ENCODE measurements around the gene F12. TPM values are rescaled to one million over a fixed set of nuclear protein-coding genes. Genes with fewer than 3 reads are reported as not detected.
"Not testable (repeated sequence)": the region's sequence is repeated elsewhere in the genome, so short reads cannot be mapped to it uniquely, and the experiment has no call there.

F12 gene
- total RNA-seq, 1 donor from 2014 or later: 2.2 TPM

DNA sequence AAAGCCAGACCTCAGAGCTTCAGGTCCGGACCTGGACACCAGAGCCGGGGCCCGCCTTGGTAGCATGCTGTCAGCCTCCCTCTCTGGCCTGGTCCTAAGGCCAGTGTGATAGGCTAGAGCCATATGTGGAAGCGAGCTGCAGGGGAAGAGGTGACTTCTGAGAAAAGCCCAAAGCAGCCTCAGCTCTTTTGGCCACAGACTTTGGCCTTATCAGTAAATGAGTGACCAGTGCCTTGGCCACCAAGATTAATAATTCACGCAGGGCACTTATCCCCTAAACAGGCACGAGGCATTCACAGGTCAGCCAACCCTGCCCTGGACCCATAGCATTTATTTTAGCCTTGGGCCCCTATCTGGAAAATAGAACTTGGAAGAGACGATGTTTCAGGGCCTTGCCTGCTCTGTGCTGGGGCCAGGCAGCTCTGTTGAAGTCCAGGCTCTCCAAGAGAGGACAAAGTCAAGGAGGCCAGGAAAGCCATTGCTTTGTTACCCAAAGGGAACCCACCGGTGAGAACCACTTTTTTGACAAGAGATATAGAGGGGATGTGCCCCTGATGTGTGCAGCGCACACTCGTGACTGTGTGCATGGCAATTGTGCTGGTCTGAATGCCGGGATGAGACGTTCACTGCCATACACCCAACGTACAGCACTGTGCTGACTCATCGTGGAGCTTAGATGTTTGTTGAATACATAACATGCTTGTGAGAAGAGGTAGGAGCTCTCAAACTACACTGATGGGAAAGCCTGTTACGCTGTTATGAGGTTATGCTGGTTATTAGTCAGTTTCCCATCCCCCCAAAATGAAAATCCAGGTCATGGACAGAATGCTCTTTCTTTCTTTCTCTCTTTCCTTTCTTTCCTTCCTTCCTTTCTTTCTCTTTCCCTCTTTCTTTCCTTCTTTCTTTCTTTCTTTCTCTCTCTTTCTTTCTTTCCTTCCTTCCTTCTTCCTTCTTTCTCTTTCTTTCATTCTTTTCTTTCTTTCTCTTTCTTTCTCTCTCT is 30.2 kb downstream of the F12 start:
- no peaks in the 10 kb centered on the region for H3K36me3 Mint-ChIP-seq (ENCODE audit: low read depth)
- DNase-seq (ENCODE audit: low spot score): no peak

DNA sequence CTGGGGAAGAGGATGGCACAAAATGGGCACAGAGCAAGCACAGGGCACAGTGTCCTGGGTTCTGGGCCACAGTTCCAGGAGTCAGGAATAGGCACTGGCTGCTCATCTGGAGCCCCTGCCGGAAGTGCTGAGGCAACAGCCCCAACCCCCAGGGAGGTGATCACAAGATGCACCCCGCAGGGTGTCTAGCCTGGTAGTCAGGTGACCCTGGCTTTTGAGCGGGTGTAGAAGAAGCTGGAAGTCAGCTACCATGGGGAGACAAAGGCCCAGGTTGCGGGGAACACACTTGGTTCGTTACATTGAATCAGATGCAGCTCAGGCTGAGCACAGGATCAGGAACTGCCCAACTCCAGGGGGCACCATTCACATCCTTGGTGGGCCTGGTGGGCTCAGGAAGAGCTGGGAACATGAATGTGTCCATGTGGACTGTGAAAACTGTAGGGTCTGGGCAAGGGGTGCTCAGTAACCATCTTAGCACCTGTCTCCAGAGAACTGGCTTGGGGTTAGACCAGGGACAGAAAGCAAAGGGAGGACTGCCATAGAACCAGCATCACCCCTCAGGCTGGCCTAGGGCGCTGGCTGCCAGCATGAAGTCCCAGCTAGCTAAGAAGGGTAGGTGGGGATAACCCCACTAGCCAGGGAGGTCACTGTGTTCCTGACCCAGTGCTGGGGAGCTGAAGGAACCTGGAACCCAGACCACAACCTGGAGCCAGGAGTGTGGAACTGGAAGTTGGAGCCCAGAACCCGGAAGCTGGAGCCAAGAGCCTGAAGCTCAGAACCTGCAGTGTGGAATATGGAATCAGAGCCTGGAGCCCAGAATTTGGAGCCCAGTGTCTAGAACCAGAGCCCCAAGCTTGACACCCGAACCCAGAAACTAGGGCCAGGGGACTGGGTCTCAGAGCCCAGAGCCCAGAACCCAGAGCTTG is 31.2 kb downstream of the F12 start:
- Mint-ChIP-seq H3K27ac (no peak overlapping the region), H3K4me3 (no peak overlapping the region), H3K9me3 (no peaks in the 10 kb centered on the region), H3K27me3 (ENCODE audit: insufficient read depth) (peaks cover 4% of the 10 kb centered on the region), H3K4me1 (ENCODE audit: low read depth) (peaks cover 31% of the 10 kb centered on the region), H3K36me3 (ENCODE audit: low read depth) (peaks cover 4% of the 10 kb centered on the region)
- no peak for DNase-seq (ENCODE audit: low spot score)
- intact Hi-C loops (cut with micrococcal nuclease): no loop called here

More for the DNA sequence above, 30.2 kb downstream of the F12 start:
- intact Hi-C loops (cut with micrococcal nuclease): loop anchor here (1.0 kb wide), 1 partner anchor 15 kb away; no protein-coding TSS in a partner anchor
- peaks cover 24% of the 10 kb centered on the region for H3K4me1 Mint-ChIP-seq (ENCODE audit: low read depth)
- H3K4me3 Mint-ChIP-seq: no peak overlapping the region
- no peaks in the 10 kb centered on the region for H3K9me3 Mint-ChIP-seq
- H3K27me3 Mint-ChIP-seq (ENCODE audit: insufficient read depth): peaks cover 8% of the 10 kb centered on the region
- H3K27ac Mint-ChIP-seq: peak overlapping the region; percentile 69

GRCh38 chr5:177376107-177376506 is 33.3 kb downstream of the F12 start:
- H3K9me3 Mint-ChIP-seq: no peaks in the 10 kb centered on the region
- peaks cover 5% of the 10 kb centered on the region for H3K36me3 Mint-ChIP-seq (ENCODE audit: low read depth)
- peaks cover 46% of the 10 kb centered on the region for H3K4me1 Mint-ChIP-seq (ENCODE audit: low read depth)
- no peak for DNase-seq (ENCODE audit: low spot score)
- no peaks in the 10 kb centered on the region for H3K27me3 Mint-ChIP-seq (ENCODE audit: insufficient read depth)
- no peak overlapping the region for H3K4me3 Mint-ChIP-seq
- intact Hi-C loops (cut with micrococcal nuclease): no loop called here
- H3K27ac Mint-ChIP-seq: peak overlapping the region; percentile 18

DNA sequence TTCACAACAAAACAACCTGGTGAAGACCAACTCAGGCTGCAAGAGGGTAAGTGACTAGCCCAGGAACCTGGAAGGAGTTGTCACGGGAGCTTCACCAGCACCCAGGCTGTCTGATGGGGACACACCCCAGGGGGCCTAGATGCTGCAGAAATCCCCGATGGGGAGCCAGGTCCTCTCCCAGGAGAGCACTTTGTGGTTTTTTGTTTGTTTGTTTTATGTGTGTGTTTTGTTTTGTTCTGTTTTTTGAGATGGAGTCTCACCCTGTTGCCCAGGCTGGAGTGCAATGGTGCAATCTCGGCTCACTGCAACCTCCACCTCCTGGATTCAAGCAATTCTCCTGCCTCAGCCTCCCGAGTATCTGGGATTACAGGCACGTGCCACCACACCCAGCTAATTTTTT is 33.8 kb downstream of the F12 start:
- peaks cover 46% of the 10 kb centered on the region for H3K4me1 Mint-ChIP-seq (ENCODE audit: low read depth)
- H3K27ac Mint-ChIP-seq; H3K4me3 Mint-ChIP-seq; H3K27me3 Mint-ChIP-seq (ENCODE audit: insufficient read depth); intact Hi-C loops (cut with micrococcal nuclease); H3K9me3 Mint-ChIP-seq; DNase-seq (ENCODE audit: low spot score); H3K36me3 Mint-ChIP-seq (ENCODE audit: low read depth): not testable (repeated sequence)

DNA sequence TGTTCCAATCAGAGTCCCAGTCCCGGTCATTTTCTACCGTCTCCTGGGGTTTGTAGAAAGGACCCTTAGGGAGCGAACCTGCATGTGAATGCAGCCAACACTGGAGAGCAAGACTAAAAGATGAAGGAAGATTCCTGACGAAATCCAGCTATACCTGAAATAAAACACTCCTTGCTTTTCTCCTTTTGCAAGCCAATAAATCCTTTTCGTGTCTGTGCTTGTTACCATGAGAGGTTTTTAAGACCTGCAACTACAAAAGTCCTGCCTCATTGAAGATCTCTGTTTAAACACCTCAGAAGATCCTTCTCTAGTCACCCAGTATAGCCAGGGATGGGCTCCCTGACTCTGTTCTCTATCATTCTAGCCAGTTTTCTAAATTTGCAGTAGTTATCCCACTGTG is 35.2 kb downstream of the F12 start:
- Mint-ChIP-seq H3K4me1 (ENCODE audit: low read depth) (peaks cover 44% of the 10 kb centered on the region), H3K27ac (peak overlapping the region; percentile 20), H3K36me3 (ENCODE audit: low read depth) (peaks cover 8% of the 10 kb centered on the region), H3K4me3 (no peak overlapping the region), H3K9me3 (no peaks in the 10 kb centered on the region), H3K27me3 (ENCODE audit: insufficient read depth) (no peaks in the 10 kb centered on the region)
- no peak for DNase-seq (ENCODE audit: low spot score)
- intact Hi-C loops (cut with micrococcal nuclease): no loop called here

DNA sequence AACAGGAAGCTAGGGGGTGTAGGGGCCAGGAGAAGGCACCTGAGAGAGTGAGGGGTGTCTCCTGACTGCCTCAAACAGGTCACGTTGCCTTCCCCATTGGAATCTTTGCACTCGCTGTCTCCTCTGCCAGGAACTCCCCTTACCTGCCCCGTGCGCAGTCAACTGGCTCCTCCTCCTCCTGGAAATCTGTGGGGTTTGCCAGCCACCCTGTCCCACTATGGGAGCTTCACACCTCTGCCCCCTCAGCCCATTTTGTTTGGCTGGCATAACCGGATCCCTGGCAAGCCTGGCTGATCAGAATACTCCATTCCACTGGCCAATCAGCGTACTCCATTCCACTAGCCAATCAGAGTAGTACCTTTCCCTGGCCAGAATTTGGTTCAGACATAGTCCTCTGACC is 35.6 kb downstream of the F12 start:
- no peak overlapping the region for H3K4me3 Mint-ChIP-seq
- peaks cover 12% of the 10 kb centered on the region for H3K36me3 Mint-ChIP-seq (ENCODE audit: low read depth)
- peaks cover 45% of the 10 kb centered on the region for H3K4me1 Mint-ChIP-seq (ENCODE audit: low read depth)
- no peaks in the 10 kb centered on the region for H3K27me3 Mint-ChIP-seq (ENCODE audit: insufficient read depth)
- DNase-seq (ENCODE audit: low spot score): no peak
- no peaks in the 10 kb centered on the region for H3K9me3 Mint-ChIP-seq
- H3K27ac Mint-ChIP-seq: peak overlapping the region; percentile 20
- intact Hi-C loops (cut with micrococcal nuclease): no loop called here

DNA sequence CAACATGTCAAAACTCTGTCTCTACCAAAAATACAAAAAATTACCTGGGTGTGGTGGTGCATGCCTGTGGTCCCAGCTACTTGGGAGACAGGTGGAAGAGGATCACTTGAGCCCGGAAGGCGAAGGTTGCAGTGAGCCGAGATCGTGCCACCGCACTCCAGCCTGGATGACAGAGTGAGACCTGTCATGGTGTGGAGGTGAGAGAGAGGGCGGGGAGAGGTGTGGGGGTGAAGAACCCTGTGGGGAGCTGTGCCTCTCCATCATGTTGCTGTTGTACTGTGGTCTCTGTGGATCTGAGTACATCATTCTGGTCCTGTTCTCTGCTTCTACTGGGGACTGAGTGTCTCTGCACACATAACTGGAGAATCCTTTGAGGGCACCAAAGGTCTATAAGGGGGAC is 36.5 kb downstream of the F12 start:
- Mint-ChIP-seq H3K27ac (peak overlapping the region; percentile 86), H3K4me1 (ENCODE audit: low read depth) (peaks cover 51% of the 10 kb centered on the region), H3K9me3 (no peaks in the 10 kb centered on the region), H3K36me3 (ENCODE audit: low read depth) (peaks cover 20% of the 10 kb centered on the region), H3K4me3 (peak overlapping the region; percentile 59), H3K27me3 (ENCODE audit: insufficient read depth) (no peaks in the 10 kb centered on the region)
- intact Hi-C loops (cut with micrococcal nuclease): no loop called here
- DNase-seq (ENCODE audit: low spot score): no peak

DNA sequence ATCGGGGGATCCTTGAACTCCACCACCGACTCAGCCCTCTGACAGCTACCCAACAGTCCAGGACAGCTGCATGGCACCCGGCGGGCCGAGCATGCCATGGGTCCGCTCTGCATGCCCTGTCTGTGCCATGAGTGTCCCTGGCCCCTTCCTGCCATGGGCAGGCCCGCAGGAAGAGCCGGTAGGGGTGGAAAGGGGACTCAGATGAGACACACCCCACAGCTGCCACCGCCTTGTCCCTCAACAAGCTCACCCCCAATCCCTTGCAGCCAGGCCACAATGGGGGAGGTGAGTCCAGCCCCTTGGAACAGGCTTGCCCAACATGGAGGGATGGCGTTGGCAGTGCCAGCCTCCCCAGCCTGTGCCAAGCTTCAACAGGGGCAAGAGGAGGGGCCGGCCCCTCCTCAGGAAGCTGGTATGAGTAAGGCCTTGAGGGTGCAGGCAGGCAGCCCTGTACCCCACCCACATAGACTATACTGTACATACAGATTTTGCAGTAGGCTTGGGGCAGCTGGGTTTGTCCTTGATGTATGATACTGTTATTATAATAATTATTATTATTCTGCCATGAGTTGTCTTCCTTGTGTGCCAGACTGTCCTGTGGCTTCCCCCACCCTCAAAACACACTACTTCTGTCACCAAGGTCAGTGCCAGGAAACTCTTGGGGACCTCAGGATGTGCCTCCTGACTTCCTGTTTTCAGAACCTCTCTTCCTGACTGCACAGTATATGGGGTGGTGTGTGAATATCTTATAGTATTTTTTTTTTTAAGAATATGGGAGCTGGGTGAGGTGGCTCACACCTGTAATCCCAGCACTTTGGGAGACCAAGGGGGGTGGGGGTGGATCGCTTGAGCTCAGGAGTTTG is 37.1 kb downstream of the F12 start:
- intact Hi-C loops (cut with micrococcal nuclease): no loop called here
- H3K4me3 Mint-ChIP-seq: peak overlapping the region; percentile 69

GRCh38 chr5:177371120-177372033 is 38.0 kb downstream of the F12 start:
- intact Hi-C loops (cut with micrococcal nuclease): no loop called here
- peaks cover 22% of the 10 kb centered on the region for H3K36me3 Mint-ChIP-seq (ENCODE audit: low read depth)
- no peak overlapping the region for H3K27ac Mint-ChIP-seq
- no peaks in the 10 kb centered on the region for H3K27me3 Mint-ChIP-seq (ENCODE audit: insufficient read depth)
- peak overlapping the region; percentile 69 for H3K4me3 Mint-ChIP-seq
- H3K9me3 Mint-ChIP-seq: no peaks in the 10 kb centered on the region
- no peak for DNase-seq (ENCODE audit: low spot score)
- peaks cover 51% of the 10 kb centered on the region for H3K4me1 Mint-ChIP-seq (ENCODE audit: low read depth)

More for the DNA sequence above, 37.1 kb downstream of the F12 start:
- DNase-seq (ENCODE audit: low spot score): no peak
- Mint-ChIP-seq H3K27me3 (ENCODE audit: insufficient read depth) (no peaks in the 10 kb centered on the region), H3K9me3 (no peaks in the 10 kb centered on the region), H3K36me3 (ENCODE audit: low read depth) (peaks cover 20% of the 10 kb centered on the region), H3K4me1 (ENCODE audit: low read depth) (peaks cover 51% of the 10 kb centered on the region), H3K27ac (peak overlapping the region; percentile 86)

DNA sequence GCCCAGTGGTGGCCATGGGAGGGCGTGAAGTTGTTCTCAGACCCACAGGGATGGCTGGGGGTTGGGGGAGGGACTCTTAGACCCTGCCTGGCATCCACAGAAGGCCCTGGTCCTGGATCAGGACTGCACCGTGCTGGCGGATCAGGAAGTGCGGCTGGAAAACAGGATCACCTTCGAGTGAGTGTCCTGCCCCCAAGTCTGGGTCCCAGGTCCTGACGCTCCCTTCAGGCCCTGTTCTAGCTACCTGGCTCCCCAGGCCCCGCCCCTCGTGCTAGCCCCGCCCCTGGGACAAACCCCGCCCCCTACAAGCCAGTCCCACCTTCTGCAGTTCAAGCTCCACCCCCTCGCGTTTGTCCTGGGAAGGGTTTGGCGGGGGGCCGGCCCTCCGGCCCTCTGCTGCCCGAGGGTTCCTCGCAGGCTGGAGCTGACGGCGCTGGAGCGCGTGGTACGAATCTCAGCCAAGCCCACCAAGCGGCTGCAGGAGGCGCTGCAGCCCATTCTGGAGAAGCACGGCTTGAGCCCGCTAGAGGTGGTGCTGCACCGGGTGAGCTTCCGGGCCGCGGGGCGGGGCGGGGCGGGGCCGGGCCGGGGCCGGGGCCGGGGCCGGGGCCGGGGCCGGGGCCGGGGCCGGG is 38.8 kb downstream of the F12 start:
- peak; percentile 48 for DNase-seq (ENCODE audit: low spot score)
- peaks cover 26% of the 10 kb centered on the region for H3K36me3 Mint-ChIP-seq (ENCODE audit: low read depth)
- peaks cover 2% of the 10 kb centered on the region for H3K27me3 Mint-ChIP-seq (ENCODE audit: insufficient read depth)
- H3K4me1 Mint-ChIP-seq (ENCODE audit: low read depth): peaks cover 55% of the 10 kb centered on the region
- no peak overlapping the region for H3K27ac Mint-ChIP-seq
- peak overlapping the region; percentile 61 for H3K4me3 Mint-ChIP-seq
- H3K9me3 Mint-ChIP-seq: no peaks in the 10 kb centered on the region
- intact Hi-C loops (cut with micrococcal nuclease): no loop called here
